ENCODE measurements around the gene GLIPR2. TPM values are rescaled to one million over a fixed set of nuclear protein-coding genes. Genes with fewer than 3 reads are reported as not detected.

Gene GLIPR2
- total and polyA plus RNA-seq, 2 of the 13 experiments (the other 11 are each of a cell fraction or from before 2014, with no cell fraction given) = 0.08 to 0.42 TPM

- TF ChIP-seq GMEB2 (CRISPR knock-in tag; IDR thresholded peaks at IDR 0.05; ENCODE audit: low read depth) (no peak), HDAC1 (CRISPR knock-in tag; IDR thresholded peaks at IDR 0.05) (0 out of 2 replicates have a peak, but pooled peaks have one; percentile 46), PITX1 (CRISPR knock-in tag; IDR thresholded peaks at IDR 0.05) (0 out of 2 replicates have a peak, but pooled peaks have one; percentile 35), BCL3 (CRISPR knock-in tag; IDR thresholded peaks at IDR 0.05) (0 out of 2 replicates have a peak, but pooled peaks have one; percentile 29), THAP11 (CRISPR knock-in tag; IDR thresholded peaks at IDR 0.05) (no peak), ZNF687 (CRISPR knock-in tag; IDR thresholded peaks at IDR 0.05) (peak; percentile 60), XRCC5 (optimal IDR thresholded peaks at IDR 0.05; ENCODE audit: low read length) (peak; percentile 69), KAT7 (CRISPR knock-in tag; IDR thresholded peaks at IDR 0.05; ENCODE audit: borderline replicate concordance) (no peak), JARID2 (CRISPR knock-in tag; IDR thresholded peaks at IDR 0.05; ENCODE audit: insufficient replicate concordance) (peak; percentile 70), ZNF557 (CRISPR knock-in tag; IDR thresholded peaks at IDR 0.05) (0 out of 2 replicates have a peak, but pooled peaks have one; percentile 25), TARDBP (CRISPR knock-in tag; IDR thresholded peaks at IDR 0.05) (0 out of 2 replicates have a peak, but pooled peaks have one; percentile 38), PATZ1 (CRISPR knock-in tag; IDR thresholded peaks at IDR 0.05) (0 out of 2 replicates have a peak, but pooled peaks have one; percentile 23), SUZ12 (IDR thresholded peaks at IDR 0.05; ENCODE audit: low read depth, low read length) (no peak), SOX5 (CRISPR knock-in tag; IDR thresholded peaks at IDR 0.05; ENCODE audit: borderline replicate concordance) (no peak), ISL2 (CRISPR knock-in tag; IDR thresholded peaks at IDR 0.05) (0 out of 2 replicates have a peak, but pooled peaks have one; percentile 31), DNMT3B (CRISPR knock-in tag; conservative IDR thresholded peaks at IDR 0.05) (no peak), STAG1 (CRISPR knock-in tag; IDR thresholded peaks at IDR 0.05) (peak; percentile 92)
Measured at GRCh38 chr9:36166168-36166927, 29.8 kb downstream of the GLIPR2 start (continued).
